ENCODE results near the gene MUCL1.

MUCL1 gene

DNA sequence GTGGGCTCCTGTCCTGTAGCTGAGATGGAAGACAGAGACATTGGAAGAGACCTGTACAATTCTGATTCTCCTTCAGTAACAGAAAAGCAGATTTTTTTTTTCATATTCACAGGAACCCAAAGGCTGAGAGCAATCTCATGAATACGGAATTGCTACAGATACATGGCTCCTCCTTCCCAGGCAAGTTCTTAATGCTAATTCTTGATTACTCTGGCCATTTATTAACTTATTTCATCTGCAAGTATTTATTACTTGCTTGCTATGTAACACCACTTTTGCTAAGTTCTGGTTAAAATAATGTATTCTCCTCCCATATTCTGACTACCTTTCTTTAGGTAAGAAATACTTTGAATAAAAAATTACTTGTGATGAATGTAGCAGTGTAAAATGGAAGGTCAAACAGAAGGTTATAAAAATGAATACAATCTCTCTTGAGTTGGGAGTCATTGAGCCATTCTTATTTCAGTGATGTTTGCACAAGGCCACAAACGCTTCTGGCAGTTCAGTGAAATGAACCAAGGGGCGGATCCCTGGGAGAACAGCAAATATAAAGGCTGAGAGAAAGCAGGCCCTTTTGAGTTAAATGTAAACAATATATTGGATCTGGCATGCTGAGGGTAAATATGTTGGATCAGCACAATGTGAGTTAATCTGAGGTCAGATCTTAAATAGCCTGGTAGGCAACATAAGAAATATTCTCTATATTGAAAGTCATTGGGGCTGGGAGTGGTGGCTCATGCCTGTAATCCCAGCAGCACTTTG lies 37.6 kb downstream of the MUCL1 start:
- no peak for DNase-seq (ENCODE audit: low read depth in 2 of 2)

Data from stimulated activated CD8-positive, alpha-beta memory T cell treated with anti-CD3 and anti-CD28 coated beads, Interleukin-2, amount 100 ng/mL, for 1 hour (primary cell).